ENCODE data around the gene OR8H1. TPM values are rescaled to one million over a fixed set of nuclear protein-coding genes. Genes with fewer than 3 reads are reported as not detected.
A peak's percentile ranks its signal among the peaks of the same experiment; 100 is the strongest.

OR8H1 gene
- total RNA-seq: not detected

DNA sequence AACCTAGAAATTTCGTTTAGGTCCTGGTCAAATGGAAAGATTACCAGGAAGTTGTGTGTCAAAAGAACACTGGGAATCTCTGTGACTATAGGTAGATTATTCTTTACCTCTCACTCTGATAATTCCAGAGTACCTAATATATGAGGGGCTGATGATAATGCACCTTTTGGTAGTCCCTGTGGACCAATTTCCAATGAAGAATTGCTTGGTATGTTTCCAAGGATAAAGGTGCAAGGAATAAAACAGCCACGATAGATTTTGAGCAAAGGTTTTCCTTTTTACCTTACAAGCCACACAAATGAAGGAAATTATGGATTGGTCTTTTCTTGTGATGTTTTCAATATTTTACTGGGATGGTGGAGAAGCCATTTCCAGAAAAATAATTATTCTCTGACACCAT is at the start of gene OR8H1:
OR8H1 (minus strand) TSS at position 101 of the 400 bp plus-strand sequence. CDS start 1,192 bp downstream, outside the sequence.
- no peaks in the 10 kb centered on the region for H3K36me3 ChIP-seq
- H3K4me1 ChIP-seq: no peaks in the 10 kb centered on the region
- 55 to 63% methylated on average over 2 of the region's 2 CpGs for WGBS, 2 donors (ENCODE audit: low coverage in 1 of 2)
- TF ChIP-seq POLR2A (IDR thresholded peaks at IDR 0.05) (no peak), EP300 (IDR thresholded peaks at IDR 0.05; ENCODE audit: low read depth) (no peak), POLR2AphosphoS5 (IDR thresholded peaks at IDR 0.05) (no peak)
- TF ChIP-seq, protein P1, sequence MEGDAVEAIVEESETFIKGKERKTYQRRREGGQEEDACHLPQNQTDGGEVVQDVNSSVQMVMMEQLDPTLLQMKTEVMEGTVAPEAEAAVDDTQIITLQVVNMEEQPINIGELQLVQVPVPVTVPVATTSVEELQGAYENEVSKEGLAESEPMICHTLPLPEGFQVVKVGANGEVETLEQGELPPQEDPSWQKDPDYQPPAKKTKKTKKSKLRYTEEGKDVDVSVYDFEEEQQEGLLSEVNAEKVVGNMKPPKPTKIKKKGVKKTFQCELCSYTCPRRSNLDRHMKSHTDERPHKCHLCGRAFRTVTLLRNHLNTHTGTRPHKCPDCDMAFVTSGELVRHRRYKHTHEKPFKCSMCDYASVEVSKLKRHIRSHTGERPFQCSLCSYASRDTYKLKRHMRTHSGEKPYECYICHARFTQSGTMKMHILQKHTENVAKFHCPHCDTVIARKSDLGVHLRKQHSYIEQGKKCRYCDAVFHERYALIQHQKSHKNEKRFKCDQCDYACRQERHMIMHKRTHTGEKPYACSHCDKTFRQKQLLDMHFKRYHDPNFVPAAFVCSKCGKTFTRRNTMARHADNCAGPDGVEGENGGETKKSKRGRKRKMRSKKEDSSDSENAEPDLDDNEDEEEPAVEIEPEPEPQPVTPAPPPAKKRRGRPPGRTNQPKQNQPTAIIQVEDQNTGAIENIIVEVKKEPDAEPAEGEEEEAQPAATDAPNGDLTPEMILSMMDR (IDR thresholded peaks at IDR 0.05): no peak
- intact Hi-C loops (cut with DNase I; ENCODE audit: low total_unique reads) (no loop called here), in situ Hi-C loops (cut with MboI; ENCODE audit: low pct_ligation_motif_present in 1 of 4, low pct_unique_long_range_greater_than_20kb in 1 of 4, low sequenced_read_pairs in 3 of 4) (no loop called here)
- no peak within 1 kb of the TSS for H3K27ac ChIP-seq
- no peak within 1 kb of the TSS for H3K4me3 ChIP-seq
- no peaks in the 10 kb centered on the region for H3K9me3 ChIP-seq
- H3K27me3 ChIP-seq: no peaks in the 10 kb centered on the region
- no peak for DNase-seq

GRCh38 chr11:56340289-56340688 is 48.2 kb upstream of the OR8H1 start:
- no peaks in the 10 kb centered on the region for H3K4me1 ChIP-seq
- in situ Hi-C loops (cut with MboI; ENCODE audit: low pct_ligation_motif_present in 1 of 4, low pct_unique_long_range_greater_than_20kb in 1 of 4, low sequenced_read_pairs in 3 of 4) (no loop called here), intact Hi-C loops (cut with DNase I; ENCODE audit: low total_unique reads) (no loop called here)
- H3K36me3 ChIP-seq: no peaks in the 10 kb centered on the region
- no peak for DNase-seq
- TF ChIP-seq, protein P1 (IDR thresholded peaks at IDR 0.05): no peak
- no peak for TF ChIP-seq POLR2A (IDR thresholded peaks at IDR 0.05)
- TF ChIP-seq EP300 (IDR thresholded peaks at IDR 0.05; ENCODE audit: low read depth): no peak
- no peak for TF ChIP-seq POLR2AphosphoS5 (IDR thresholded peaks at IDR 0.05)
- H3K9me3 ChIP-seq: no peaks in the 10 kb centered on the region
- no peaks in the 10 kb centered on the region for H3K27me3 ChIP-seq
- H3K4me3 ChIP-seq: no peak overlapping the region
- H3K27ac ChIP-seq: no peak overlapping the region

DNA sequence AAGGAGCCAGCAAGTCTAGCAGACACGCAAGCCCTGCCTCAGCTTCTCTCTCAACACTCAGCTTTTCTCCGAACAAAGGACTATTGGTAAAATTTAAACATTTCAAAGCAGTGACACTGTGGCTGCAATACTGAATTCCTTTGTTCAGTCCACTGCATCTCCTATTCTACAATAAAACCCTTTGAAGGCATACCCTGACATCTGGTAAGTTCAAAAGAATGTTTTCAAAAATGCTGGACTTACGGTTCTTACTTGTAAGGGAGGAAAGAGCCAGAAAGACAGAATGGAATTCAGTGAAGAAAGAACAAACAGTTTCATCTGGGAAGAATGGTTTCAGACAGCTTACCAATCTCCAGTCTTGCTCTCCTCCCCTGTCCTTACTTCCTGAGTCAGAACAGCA is 41.1 kb upstream of the OR8H1 start:
- TF ChIP-seq POLR2AphosphoS5 (IDR thresholded peaks at IDR 0.05) (no peak), POLR2A (IDR thresholded peaks at IDR 0.05) (no peak), EP300 (IDR thresholded peaks at IDR 0.05; ENCODE audit: low read depth) (no peak)
- TF ChIP-seq, protein P1 (IDR thresholded peaks at IDR 0.05): no peak
- H3K36me3 ChIP-seq: no peaks in the 10 kb centered on the region
- in situ Hi-C loops (cut with MboI; ENCODE audit: low pct_ligation_motif_present in 1 of 4, low pct_unique_long_range_greater_than_20kb in 1 of 4, low sequenced_read_pairs in 3 of 4) (no loop called here), intact Hi-C loops (cut with DNase I; ENCODE audit: low total_unique reads) (no loop called here)
- no peaks in the 10 kb centered on the region for H3K27me3 ChIP-seq
- H3K27ac ChIP-seq: no peak overlapping the region
- H3K9me3 ChIP-seq: no peaks in the 10 kb centered on the region
- WGBS, 2 donors (ENCODE audit: low coverage in 1 of 2): 74 to 89% methylated on average over 3 of the region's 3 CpGs
- DNase-seq: no peak
- H3K4me1 ChIP-seq: no peaks in the 10 kb centered on the region
- H3K4me3 ChIP-seq: no peak overlapping the region

DNA sequence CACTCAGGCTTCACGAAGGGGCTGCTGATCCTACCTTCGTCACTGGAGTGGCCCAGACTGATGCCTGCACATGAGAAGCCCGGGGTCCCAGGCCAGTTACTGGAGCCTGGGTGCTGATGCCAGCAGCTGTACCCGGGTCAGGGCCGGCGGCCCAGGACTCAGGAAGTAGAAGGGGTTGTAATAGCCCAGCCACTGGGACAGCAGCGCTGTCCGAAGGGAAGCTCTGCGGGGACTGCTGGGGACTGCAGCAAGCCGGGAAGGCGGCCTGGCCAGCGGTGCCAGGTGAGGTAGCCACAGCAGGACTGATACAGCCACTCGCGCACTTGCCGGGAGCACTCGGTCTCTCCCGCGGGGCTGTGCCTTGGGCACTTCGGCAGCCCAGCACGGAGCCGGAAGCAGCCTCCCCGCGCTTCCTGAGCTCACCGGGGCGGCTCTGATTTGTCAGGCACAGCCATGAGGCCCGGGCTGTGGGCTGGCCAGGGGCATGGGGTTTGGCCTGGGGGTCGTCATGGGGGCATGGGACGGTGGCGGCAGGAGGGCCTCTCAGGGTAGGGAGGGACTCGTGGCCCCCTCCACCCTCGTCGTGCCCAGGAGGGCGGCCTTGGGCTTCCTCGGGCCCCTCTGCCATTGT is 39.9 kb upstream of the OR8H1 start:
- no peaks in the 10 kb centered on the region for H3K36me3 ChIP-seq
- no peaks in the 10 kb centered on the region for H3K4me1 ChIP-seq
- no peak for TF ChIP-seq POLR2AphosphoS5 (IDR thresholded peaks at IDR 0.05)
- no peak for TF ChIP-seq EP300 (IDR thresholded peaks at IDR 0.05; ENCODE audit: low read depth)
- TF ChIP-seq, protein P1 (IDR thresholded peaks at IDR 0.05): no peak
- no peak for TF ChIP-seq POLR2A (IDR thresholded peaks at IDR 0.05)
- no peaks in the 10 kb centered on the region for H3K9me3 ChIP-seq
- peak; percentile 5 for DNase-seq
- in situ Hi-C loops (cut with MboI; ENCODE audit: low pct_ligation_motif_present in 1 of 4, low pct_unique_long_range_greater_than_20kb in 1 of 4, low sequenced_read_pairs in 3 of 4): no loop called here
- no peaks in the 10 kb centered on the region for H3K27me3 ChIP-seq
- H3K27ac ChIP-seq: no peak overlapping the region
- H3K4me3 ChIP-seq: no peak overlapping the region
- intact Hi-C loops (cut with DNase I; ENCODE audit: low total_unique reads): no loop called here
- 93% methylated on average over 34 of the region's 34 CpGs; no CpG with 5 or more reads in 1 of the 2 donors for WGBS, 2 donors (ENCODE audit: low coverage in 1 of 2)
